Inflammatory macrophage (primary cell): ENCODE measurements around the gene NPEPPS.
A peak's percentile ranks its signal among the peaks of the same experiment; 100 is the strongest.
"Not testable (repeated sequence)": the region's sequence is repeated elsewhere in the genome, so short reads cannot be mapped to it uniquely, and the experiment has no call there.

Experiments
- DNase-seq, 2 donors: peaks; one replicate each; pipeline ENCODE4 v3.0.0-alpha.2; 2020 to 2022

The NPEPPS gene

DNA sequence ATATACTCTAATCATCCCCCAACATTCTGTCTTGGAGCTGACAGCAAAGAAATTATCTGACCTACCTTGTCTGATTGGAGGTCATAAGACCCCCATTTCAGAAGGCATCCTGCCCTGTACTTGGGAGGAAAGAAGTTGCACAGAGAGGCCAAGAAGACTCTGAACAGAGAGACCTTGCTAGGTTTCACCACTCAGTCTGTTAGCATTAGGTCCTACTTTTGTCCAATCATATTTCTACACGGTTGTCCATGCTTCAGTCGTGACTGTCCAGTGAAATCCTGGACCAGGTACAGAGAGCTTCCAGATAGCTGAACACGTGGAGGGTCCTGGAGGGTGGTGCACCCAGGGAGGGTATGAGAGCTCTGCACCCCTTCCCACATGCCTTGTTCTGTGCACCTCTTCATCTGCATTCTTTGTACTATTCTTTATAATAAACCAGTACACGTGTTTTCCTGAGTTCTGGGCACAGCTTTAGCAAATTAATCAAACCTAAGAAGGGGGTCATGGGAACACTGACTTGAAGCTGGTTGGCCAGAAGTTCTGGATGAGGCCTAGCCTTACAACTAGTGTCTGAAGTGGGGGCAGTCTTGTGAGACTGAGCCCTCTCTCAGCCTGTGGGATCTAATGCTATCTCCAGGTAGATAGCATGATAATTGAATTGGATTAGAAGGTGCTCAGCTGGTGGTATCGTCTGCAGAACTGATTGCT is 30.9 kb downstream of the NPEPPS start:
- DNase-seq = not testable (repeated sequence)

DNA sequence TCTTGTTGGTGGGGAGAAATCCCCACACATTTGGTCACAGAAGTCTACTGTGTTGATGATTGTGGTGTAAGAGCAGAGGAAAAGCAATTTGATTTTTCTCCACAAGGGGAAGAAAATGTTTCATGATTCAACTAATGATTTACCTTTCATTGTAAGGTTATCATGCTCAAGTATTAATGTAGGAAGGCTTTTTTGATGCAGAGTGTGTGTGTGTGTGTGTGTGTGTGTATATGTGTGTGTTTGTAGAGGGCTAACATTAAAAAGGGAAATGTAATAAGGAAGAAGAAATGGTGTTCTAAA is 31.4 kb downstream of the NPEPPS start:
- DNase-seq = not testable (repeated sequence)

DNA sequence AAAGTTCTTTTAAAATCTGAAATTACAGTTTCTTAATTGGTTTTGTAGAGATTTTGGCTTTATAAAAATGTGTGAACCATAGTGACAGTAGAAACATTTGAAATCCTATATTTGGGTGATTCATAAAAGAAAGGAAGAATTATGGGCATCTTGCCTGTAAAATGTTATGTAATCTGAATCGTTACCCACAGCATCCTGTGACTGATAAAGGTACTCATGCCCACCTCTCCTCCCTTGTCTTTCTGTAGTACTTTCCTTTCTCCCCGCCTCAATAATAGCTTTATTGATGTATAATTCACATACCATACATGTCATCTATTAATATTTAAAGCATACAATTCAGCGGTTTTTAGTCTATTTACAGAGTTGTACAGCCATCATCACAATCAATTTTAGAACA is 36.4 kb downstream of the NPEPPS start:
- DNase-seq = not testable (repeated sequence)

DNA sequence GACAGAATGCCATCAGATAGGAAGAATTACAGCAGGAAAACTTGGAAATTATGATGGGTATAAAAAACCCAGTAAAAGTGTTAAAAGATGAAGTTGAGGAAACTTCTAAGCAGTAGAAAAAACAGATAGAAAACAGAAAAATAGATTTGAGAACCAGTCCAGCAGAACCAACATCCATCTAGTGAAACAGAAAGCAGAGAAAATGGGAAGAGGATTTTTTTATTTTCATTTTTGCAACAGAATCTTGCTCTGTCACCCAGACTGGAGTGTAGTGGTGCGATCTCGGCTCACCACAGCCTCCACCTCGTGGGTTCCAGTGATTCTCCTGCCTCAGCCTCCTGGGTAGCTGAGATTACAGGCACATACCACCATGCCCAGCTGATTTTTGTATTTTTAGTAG is 41.7 kb downstream of the NPEPPS start:
- peak; percentile 1 to 33 for DNase-seq

DNA sequence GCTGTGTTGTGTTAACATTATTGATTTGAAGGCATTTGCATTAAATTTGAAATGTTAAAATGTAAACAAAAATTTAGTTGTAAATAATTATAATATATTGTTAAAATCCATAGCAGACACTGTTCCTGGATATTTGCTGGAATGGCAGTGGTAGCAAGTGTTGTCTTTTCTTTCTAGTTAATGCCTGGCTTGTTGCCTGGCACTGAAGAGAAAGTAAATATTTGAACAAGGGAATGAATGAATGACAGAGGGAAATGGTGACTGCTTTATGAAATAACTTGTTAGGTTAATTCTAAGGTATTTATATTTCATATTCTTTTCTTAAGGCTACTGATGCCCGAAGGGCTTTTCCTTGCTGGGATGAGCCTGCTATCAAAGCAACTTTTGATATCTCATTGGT is 51.5 kb downstream of the NPEPPS start:
- not testable (repeated sequence) for DNase-seq

DNA sequence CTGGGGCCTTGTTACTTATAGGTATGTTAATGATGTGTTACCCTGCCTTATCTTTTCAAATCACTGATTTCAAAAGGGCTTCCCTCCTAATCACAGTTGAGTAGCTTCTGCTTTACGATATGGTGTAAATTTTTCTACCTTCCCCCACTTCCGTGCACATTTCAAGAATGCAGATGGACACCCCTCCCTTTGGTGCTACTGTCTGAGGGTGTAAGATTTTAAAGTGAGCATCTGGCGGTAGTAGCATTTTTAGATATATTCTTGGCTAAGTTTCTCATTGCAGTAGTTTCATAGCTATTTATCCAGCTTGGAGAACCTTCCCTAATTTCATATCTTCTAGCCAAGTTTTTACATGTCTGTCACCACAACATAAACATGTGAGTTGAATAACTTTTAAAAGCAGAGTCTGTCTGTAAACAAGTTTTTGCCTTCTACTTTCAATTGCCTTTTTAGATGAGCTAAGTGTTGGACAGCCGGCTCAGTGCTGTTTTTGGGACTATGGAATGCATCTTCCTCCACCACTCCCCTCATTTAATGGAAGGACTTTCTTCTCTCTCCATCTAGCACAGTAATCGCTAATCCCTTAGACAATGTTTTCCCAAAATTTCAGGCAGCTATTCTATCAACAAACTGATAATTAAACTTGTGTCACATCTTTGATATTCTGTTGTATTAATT is 55.6 kb downstream of the NPEPPS start:
- not testable (repeated sequence) for DNase-seq

DNA sequence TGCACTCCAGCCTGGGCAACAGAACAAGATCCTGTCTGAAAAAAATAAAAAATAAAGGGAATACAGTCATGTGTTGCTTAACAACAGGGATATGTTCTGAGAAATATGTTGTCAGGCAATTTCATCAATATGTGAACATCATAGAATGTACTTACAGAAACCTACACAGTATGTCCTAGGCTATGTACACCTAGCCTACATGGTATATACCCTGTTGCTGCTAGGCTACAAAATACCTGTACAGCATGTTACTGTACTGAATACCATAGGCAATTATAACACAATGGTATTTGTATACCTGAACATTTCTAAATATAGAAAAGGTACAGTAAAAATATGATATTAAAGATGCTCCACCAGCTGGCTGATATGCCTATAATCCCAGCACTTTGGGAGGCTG is 62.6 kb downstream of the NPEPPS start:
- DNase-seq = not testable (repeated sequence)

DNA sequence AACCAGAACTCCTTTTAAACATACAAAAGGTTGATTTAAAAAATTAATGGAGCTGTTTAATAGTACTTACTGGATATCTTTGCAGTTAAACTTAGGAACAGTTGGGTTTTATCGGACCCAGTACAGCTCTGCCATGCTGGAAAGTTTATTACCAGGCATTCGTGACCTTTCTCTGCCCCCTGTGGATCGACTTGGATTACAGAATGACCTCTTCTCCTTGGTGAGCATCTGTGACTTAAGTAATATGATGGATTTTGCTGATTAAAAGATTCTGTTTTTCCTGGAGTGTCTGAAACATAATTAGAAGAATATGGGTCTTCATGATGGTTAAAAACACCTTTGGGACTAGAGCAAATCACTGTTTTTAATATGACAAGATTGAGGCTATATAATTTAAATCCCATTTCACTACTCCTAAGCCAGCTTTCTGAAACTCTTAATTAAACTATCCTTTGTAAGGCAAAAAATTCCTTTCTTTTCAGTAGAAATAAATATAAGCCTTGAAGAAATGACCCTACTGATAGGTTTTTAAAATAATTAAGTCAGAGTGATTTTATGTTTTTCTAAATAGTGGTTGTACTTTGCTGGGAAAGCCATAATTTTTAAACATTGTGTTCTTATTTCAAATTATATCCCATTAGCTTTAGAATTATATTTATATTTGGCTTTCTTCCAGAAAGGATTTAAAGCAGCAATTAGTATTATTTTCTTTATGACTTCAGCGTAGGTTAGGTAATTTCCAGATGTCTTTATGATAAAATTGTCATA is 73.1 kb downstream of the NPEPPS start:
- DNase-seq = no peak

DNA sequence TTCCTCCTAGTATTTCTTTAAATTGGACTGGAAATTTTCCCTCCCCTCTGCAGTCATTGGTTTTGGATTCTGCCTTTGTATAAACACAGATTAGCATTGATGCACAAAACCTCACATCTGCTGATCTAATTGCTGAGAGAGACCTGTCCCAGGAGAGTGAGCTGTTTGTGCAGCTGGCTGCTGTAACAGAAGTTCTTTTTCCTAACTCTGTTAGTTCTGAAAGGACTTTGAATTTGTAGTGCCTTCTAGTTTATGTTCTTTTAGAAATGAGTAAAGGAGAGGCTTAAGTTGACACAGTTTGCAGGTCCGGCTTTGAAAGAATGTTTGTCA is 73.7 kb downstream of the NPEPPS start:
- no peak for DNase-seq

DNA sequence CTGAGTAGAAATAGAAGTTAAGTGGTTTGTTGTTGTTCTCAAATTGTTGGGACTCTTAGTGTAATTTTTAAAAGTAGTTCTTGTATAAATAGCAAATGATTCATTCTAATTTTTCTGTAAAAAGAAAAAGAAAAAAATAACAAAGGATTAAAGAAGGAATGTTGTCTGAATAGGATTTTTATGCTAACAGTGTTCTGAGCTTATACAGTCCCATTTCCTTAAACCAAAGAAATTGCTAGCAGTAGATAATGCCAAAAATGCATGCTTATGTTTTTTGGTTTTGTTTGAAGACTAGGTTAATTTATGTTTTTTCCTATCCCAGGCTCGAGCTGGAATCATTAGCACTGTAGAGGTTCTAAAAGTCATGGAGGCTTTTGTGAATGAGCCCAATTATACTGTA is 74.1 kb downstream of the NPEPPS start:
- DNase-seq = no peak

DNA sequence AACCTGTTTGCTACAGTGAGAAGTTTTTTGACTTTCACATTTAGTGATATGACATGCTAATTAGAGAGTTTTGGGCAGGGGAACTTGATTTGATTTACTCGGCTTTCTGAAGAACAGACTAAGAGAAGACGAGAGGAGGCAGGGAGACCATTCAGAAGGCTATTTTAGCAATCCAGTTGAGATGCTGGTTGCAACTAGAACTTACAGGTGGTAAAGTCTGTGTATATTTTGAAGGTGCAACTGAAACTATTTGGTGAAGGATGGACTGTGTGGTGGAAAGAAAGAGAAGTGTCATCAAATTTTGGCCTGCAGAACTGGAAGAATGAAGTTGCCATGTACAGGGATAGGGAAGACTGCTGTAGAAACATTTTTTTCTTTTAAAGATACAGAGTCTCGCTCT is 76.6 kb downstream of the NPEPPS start:
- DNase-seq = no peak

DNA sequence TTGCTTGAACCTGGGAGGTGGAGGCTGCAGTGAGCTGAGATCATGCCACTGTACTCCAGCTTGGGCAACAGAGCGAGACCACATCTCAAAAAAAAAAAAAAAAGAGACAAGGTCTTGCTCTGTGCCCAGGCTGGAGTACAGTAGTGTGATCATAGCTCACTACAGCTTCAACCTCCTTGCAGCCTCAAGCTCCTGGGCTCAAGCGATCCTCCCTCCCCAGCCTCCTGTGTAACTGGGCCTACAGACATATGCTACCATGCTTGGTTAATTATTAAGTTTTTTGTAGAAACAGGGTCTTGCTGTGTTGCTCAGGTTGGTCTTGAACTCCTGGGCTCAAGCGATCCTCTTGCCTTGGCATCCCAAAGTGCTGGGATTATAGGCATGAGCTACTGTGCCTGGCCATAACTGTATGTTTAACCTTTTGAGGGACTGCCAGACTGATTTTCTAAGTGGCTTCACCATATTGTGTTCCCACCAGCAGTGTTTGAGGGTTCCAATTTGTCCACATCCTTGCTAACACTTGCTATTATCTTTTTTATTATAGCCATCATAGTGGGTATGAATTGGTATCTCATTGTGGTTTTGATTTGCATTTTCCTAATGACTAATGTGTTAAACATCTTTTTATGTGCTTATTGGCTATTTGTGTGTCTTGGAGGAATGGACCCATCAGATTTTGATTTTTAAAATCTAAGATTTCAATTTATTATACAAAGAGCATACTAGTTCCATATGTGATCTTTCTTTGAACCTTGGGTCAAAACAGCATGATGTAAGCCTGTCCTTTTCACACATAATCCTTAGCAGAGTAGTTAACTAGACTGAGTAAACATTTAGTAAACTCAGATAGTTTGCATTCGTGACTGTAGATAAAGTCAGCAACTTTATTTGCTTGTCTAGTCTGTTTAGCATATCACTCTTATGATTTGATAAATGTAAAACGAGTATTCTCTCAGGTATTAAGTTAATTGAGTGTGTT is 80.8 kb downstream of the NPEPPS start:
- DNase-seq = no peak

DNA sequence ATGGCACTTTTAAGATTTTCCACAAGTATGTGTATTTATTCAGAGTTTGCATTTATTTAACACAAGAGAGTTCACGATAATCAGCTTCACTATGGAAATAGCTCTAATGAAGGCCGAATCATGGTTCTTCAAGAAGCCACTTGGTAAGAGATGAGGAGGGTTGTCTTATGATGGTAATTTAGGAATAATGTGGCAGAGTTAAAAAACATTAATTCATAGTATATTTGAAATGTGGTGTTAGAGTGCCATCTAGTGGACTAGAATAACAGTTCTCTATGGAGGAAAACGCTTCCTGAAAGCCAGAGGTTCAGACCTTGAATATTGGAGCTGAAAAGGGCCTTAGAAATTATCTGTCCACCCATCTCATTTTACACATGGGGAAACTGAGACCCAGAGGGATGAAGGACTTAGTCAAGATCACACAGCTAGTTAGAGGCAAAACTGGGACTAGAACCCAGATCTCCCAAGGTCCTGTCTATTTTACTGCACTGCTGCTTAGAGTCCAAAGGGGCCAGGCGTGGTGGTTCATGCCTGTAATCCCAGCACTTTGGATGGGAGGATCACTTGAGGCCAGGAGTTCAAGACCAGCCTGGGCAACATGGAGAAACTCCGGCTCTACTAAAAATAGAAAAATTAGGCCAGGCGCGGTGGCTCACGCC is 85.0 kb downstream of the NPEPPS start:
- peak; percentile 11 to 68 for DNase-seq

DNA sequence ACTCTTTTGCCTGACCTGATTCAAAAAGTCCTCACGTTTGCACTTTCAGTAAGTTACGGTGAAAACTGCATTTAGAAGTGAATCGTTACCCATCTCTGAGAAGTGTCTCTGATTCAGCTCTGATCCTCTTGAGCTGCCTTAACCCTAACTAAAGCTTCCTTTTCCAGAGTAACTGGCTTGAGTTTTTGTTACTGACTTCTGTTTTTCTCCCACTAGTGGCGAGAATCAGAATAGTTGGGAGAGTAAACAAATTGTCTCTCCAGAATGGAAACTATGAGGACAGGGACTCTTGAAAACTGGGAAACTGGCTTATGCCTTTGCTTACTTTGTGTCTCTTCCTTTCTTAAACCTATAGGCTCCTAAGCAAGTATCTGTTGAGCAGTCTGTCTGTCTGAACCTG is 87.5 kb downstream of the NPEPPS start:
- DNase-seq = peak; percentile 5 to 33

DNA sequence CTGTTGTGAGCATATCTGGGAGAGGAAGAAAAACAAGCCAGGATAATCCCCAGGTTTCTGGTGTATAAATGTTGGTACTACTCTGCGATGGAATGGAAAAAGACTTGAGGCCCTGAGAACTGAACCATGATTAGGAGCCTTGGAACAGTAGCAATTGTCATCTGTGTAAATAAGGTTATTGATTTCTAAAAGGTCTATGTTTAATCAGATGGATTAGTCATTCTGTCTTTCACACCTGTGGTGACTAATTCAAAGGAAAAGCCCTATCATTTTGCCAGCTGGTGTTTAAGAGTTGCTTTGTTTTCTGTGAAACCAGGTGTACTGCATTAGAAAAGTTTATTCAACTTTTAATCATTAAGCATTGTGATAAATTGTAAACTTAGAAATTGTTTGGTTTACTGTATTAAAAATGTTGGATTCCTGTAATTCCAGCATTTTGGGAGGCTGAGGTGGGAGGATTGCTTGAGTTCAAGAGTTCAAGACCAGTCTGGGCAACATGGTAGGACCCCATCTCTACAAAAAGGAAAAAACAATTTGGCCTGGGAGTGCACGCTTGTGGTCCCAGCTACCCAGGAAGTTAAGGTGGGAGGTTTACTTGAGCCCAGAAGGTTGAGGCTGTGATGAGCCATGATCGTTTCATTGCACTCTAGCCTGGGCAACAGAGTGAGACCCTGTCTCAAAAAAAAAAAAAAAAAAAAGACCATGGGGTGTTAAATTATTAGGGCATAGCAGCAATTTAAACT is 89.8 kb downstream of the NPEPPS start:
- DNase-seq = no peak

DNA sequence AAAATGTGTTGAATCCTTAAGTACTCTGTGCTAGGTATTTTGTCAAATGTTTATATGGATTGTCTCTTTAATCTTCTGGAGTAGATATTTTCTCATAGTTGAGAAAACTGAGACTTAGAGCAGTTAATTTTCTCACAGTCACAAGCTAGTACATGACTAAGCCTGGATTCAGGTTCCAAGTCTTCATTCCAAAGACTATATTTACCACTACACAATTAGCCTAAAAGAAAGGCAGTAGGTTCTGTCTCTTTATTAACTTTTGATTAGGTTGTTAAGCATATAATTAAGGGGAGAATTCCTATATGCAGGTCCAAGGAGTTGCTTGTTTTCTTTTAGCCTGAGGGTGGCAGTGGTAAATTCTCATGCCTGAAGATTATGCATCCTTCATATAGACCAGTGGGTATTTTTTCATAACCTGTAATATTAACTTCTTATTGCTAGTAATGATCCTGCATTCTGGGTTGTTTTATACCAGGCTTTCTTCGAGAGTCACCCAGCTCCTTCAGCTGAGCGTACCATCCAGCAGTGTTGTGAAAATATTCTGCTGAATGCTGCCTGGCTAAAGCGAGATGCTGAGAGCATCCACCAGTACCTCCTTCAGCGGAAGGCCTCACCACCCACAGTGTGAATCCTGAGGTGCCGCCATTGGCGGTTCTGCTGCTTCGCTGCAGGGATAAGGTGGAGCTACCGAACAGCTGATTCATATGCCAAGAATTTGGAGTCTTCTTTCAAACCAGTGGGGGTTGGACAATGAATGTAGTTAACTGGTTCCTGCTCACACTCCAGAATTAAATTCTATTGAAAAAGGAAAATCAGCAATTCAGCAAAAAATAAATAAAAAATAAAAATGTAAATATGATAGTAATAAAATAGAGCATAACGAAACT is 90.6 kb downstream of the NPEPPS start:
- DNase-seq = no peak

DNA sequence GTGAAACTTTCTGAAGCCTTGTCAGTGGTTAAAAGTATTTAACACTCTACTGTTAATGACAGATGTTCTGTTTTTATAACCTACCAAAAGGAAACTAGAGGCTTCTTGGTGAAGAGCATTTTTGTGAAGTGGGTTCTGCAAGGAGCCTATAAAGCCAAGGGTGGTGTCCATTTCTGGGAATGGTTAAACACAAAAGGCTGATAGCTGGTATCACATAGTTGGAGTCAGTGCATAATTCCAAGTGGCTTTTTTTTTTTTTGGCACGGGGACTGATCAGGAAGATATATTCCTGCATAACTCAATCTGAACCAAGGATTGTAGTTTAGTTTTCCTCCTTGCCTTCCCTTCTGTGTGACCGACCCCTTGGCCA is 91.3 kb downstream of the NPEPPS start:
- no peak for DNase-seq

DNA sequence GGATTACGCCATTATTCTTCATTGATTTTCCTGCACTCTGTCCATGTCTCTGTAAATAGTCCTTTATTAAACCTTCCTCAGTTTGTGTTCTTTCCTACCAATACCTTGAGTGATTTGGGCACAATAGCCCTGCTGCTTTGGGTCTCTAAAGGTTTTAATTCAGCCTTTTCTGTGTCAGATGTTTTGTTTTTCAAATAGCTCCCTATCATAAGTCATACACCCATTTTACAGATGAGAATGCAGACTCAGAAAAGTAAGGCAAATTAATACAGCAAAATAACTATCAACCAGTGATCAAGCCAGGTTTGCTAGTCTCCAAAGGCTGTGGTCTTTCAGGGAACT is 93.8 kb downstream of the NPEPPS start:
- DNase-seq = no peak

DNA sequence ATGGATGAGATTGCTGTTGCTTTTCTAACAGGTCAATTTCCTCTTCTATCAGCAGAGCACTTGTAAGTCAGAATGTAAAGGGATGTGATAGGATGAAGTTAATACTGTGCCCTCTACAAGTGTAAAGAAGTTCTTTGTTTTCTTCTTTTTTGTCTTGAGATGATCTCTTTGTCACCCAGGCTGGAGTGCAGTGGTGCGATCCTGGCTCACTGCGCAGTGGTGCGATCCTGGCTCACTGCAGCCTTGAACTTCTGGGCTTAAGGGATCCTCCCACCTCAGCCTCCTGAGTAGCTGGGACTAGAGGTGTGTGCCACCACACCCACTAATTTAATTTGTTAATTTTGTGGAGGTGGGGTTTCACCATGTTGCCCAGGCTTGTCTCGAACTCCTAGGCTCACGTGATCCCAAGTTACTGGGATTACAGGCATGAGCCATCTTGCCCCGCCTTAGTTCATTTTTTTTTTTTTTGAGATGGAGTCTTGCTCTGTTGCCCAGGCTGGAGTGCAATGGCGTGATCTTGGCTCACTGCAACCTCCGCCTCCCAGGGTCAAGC is 97.2 kb downstream of the NPEPPS start:
- no peak for DNase-seq

DNA sequence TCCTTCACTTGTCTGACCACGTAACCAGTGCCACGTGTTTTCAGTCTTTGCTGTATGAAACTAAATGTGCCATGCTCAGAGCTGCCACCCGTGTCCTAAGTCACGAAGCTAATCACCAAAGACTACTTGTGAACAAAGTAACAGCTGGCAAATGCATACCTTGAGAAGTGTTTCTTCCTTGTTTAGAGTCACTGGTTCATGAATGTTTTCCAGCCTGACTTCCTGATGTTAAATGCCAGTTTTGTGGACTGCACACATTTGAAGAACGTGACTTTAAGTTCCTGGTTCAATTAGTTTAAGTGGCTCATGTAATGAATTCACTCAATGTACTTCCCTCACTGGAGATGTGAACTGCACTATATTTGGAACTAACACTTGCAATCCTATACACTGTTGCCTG is 98.9 kb downstream of the NPEPPS start:
- DNase-seq = peak; percentile 35
